Measurements from ENCODE around the gene UBE2D1.
A peak's percentile ranks its signal among the peaks of the same experiment; 100 is the strongest.

Gene UBE2D1

DNA sequence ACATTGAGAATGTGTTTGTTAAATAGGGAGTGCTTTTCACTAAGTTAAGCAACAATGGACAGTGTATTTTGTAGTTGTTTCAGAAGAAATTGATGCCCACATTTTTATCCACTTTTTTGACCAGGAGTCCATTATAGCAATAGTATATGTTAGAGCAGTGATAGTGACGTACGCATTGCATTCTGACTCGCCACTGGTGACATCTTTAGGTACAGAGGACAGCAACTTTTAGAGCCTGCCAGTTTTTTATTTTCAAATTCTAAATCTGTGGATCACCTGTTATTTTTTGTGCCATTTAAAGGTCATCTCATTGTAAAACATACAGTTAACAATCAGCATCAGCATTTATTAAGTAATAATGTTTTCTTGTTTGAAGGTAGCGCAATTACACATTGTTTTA lies 1.4 kb downstream of the UBE2D1 start:
- no peak for DNase-seq

- no peak for DNase-seq
These were observed 6.6 kb downstream of the UBE2D1 start for GRCh38 chr10:58341422-58341821.

- DNase-seq, result no peak
These were observed 7.1 kb downstream of the UBE2D1 start for GRCh38 chr10:58341947-58342346.

- DNase-seq, result no peak
These were observed 13.2 kb downstream of the UBE2D1 start for GRCh38 chr10:58347967-58348366.

DNA sequence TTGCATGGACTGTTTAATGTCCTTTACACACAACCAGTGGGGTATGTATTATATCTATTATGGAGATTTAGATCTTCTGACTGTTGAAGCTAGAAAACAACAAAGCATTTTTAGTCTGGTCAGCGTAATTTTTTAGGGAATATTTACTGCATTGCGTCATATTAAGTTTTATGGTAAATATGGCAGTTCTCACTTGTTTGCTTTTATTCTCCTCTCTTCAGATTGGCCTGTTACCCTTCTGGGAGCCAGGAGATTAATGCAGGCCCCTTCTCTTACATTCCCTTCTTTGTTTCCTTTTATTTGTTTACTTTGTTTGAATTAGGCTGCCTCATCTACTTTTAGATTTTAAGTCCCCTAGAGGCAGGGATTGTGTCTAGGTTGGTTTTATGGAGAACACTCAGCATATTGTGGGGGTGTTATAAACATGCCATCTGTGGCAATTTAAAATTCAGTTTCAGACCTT lies 13.8 kb downstream of the UBE2D1 start:
- no peak for DNase-seq

- DNase-seq, result no peak
These were observed 15.2 kb downstream of the UBE2D1 start for GRCh38 chr10:58350023-58350422.

- DNase-seq, result no peak
These were observed 16.0 kb downstream of the UBE2D1 start for GRCh38 chr10:58350619-58351323.

DNA sequence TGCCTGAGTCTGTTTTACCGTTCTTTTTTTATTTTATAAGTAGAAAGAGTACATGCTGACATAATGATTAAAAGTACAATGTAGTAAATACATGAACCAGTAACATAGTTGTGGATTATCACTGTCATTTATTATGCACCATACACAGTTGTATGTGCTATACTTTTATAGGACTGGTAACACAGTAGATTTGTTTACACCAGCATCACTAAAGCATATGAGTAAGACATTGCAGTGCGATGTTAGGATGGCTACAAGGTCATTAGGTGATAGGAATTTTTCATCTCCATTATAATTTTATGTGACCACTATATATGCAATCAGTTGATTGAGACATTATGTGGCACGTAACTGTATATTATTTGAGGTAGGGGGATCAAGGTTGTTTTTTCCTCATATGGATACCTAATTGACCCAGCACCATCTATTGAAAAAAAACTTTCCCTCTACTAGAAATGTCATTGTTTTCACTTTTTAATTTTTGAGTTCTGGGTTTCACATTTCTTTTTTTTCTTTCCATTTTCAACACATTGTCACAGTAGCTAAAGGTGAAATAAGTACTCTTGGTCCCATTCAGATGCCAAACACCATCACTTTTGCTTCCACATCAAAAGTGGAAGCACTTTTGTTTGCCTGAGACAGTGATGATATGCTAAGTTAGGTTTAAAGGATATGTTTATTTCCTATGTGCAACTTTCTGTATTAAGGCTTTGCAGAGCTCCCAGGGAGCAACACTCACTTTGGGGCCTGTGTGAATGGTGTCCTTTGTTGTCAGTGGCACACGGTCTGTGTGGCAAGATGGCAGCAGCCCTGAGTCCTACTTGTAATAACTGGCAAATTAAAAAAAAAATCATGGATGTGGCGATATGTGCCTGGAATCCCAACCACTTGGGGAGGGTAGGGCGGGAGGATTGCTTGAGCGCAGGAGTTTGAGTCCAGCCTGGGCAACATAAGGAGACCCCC lies 17.1 kb downstream of the UBE2D1 start:
- DNase-seq, result peak in 11 of 56 donors; percentile 0 to 14 (median 2)

DNA sequence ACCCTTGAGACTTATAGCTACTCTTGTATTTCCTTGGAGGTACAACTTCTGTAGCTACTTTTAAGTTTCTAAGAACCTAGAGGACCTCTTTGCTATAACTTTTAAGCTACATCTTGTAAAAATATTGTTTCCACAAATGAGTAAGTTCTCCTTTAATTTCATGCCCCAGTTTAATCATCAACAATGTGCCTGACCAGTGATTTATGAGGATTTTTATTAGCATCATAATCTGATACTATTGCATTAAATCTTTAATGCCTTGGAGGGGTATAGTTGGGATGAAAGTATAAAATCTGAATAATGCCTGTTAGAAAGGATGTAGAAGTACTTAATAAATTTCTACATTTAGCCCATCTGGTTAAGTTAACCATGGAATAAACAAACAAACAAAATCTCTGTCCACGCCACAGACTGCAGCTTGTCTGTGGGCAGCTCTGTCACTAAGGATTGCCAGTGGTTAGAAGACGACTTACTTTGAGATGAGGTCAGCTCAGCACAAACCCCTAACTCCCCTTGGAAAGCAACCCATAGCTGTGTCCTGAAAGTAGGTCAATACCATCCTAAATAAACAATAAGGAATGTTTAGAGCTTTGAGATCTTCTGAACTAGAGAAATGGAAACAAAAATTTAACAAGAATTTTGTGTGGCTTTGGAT lies 18.3 kb downstream of the UBE2D1 start:
- DNase-seq, result no peak

DNA sequence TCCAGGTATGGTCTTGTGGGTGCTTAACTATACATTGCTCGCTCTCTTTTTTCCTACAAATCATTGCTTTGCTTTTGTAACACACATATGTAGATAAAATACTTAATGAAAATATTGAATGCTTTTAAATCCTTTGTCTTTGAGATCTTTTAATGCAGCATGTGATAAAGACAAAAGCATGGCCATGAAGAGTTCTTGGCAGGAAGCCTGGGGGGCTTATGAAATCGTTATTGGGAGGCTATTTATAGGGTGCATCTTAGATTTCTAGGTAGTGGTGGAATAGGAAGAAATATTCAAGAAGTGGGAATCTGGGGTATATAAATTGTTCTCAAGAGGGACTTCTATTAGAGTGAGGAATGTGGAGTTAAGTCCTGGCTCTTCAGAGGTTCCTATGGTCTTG lies 21.9 kb downstream of the UBE2D1 start:
- no peak for DNase-seq

- DNase-seq, result no peak
These were observed 23.6 kb downstream of the UBE2D1 start for GRCh38 chr10:58358314-58358933.

GRCh38 chr10:58358947-58359346 lies 24.1 kb downstream of the UBE2D1 start:
- no peak for DNase-seq

GRCh38 chr10:58359541-58359940 lies 24.7 kb downstream of the UBE2D1 start:
- no peak for DNase-seq

GRCh38 chr10:58360412-58361004 lies 25.7 kb downstream of the UBE2D1 start:
- no peak for DNase-seq

DNA sequence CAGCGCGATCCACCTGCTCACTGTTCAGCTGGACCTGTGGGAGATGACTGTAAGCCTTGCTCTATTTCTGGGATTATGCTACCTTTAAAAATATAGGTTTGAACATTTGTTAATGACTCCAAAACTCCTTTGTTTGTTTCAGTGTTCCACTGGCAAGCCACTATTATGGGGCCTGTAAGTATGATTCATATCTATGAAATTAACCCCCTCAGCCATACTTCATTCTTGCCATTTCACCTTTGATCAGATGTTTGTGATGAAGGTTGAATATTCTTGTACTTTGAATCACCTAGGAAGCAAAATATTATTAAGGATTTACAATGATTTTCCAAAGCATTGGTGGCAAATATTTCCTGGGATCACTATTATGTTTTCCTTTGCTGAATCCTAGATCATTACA lies 26.5 kb downstream of the UBE2D1 start:
- no peak for DNase-seq

DNA sequence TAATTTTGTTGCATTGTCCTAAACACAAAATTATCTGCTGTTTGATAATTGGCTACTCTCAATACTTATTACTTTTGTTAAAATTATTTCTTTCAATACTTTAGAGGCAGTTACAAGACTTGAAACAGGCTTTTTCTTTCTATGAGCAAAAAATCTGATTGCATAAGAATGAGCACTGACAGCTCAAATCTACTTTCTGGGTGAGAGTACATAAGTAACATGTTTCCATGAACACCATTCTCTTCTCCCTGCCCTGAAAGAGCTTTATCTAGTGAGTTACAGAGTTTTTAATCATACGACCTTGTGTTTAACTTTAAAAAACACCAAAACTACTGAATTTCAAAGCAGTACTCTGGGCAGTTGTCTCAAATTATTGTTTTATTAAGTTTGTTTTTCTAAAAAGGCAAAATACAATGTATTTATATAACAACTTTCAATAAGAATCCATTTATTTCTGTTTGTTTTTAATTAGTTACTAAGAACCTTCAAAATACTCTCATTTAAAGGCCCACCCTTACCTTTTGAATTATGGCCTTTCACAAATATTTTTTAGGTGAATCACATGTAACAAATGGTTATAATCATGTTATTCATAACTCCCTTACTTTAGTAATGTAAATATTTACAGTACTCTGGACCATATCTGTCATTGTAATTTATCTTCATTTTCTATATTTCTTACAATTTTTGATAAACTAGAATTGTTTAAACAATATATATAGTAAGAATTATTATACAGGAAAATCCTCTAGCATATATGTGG lies 27.4 kb downstream of the UBE2D1 start:
- no peak for DNase-seq

DNA sequence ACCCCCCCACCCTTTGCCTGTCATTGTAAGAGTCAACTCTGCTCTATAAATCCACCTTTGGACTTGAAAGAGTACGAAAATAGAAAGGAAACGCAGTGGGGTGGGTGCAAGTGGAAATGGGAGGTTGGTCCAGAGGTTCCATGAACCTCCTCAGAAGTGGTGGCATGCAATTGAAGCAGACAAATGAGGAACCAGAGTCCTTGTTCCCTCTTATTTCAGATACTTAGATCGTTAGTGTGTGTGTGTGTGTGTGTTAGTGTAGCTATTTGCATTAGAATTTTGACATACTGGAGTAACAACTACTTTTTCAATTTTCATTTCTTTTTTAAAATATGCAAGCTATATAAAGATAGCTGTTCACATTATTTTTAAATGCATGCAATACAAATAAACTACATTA lies 32.3 kb downstream of the UBE2D1 start:
- no peak for DNase-seq

DNA sequence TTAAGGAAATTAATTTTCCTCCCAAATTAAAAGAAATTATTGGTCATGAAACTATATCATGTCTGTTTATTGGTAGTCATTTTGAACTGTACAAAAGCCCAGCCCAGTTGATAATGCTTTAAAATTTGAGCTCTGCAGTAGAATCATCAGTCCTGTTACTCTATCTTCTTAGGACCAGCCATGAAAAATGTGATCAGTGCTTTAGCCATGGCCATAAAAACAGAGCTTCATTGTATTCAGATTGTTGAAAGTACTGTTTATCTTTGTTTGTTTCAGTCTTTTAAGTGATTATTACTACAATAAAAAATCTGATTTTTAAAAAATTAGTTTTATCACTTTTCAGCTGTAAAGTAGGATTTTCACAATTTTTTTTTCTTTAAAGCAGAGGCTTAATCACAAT lies 36.7 kb downstream of the UBE2D1 start:
- DNase-seq, result no peak

GRCh38 chr10:58372607-58373441 lies 38.0 kb downstream of the UBE2D1 start:
- DNase-seq, result no peak
